Endothelial cell of umbilical vein (primary cell): Measurements from ENCODE around the gene SELENOH. TPM values are rescaled to one million over a fixed set of nuclear protein-coding genes. Genes with fewer than 3 reads are reported as not detected.
A peak's percentile ranks its signal among the peaks of the same experiment; 100 is the strongest.

Experiments
- BruUV-seq: library from RNA; stranded (reverse); fragments of 400-500 nt; replicated peaks from 2 replicates; lab custom pipeline; 2021; lab: Mats Ljungman, UMichigan
- CTCF ChIA-PET: fragments of 300-600, 350-600 bp; sonication (Branson Sonifier 250); formaldehyde crosslinking; loops from one replicate; lab custom pipeline; 2021; ENCODE audit warnings: antibody characterized with exemption, inconsistent platforms; lab: Charles Lee
- POLR2A ChIA-PET: fragments of 300-600, 350-600 bp; sonication (Branson Sonifier 250); formaldehyde crosslinking; loops from one replicate; lab custom pipeline; 2021; ENCODE audit warnings: antibody characterized with exemption, inconsistent platforms; lab: Charles Lee
- DNase-seq: peaks from one replicate; pipeline ENCODE4 v3.0.0-alpha.2; 2011; ENCODE audit warnings: low read depth, low spot score
- FAIRE-seq: peaks from 2 replicates; lab custom pipeline; 2011; peaks lifted over from hg19 to GRCh38; lab: Jason Lieb, UNC
- H2AFZ ChIP-seq: 2 replicates; pipeline ENCODE4 v1.6.0; 2012; ENCODE audit warnings: low read depth, low read length, control low read depth, inconsistent platforms
- H3K27ac ChIP-seq: 2 replicates; pipeline ENCODE4 v1.5.1; 2011; ENCODE audit warnings: low read depth, mild to moderate bottlenecking, control low read depth, low read length, moderate library complexity; ENCODE audit not compliant: insufficient read depth
- H3K27me3 ChIP-seq, 2 experiments: 2 replicates each; pipeline versions ENCODE4 v1.6.0 to v1.6.1; 2011; ENCODE audit warnings: low read length in 2 of 2, mixed read lengths in 1 of 2; ENCODE audit not compliant: control insufficient read depth in 2 of 2, insufficient read depth in 2 of 2
- H3K36me3 ChIP-seq, 2 experiments: 2 replicates in 1 of 2; 3 replicates in 1 of 2; pipeline ENCODE4 v1.5.1; 2011; ENCODE audit warnings: low read length in 2 of 2, mild to moderate bottlenecking in 1 of 2, moderate library complexity in 1 of 2; ENCODE audit not compliant: control insufficient read depth in 2 of 2, insufficient read depth in 2 of 2; ENCODE audit errors: extremely low read depth in 1 of 2
- H3K4me1 ChIP-seq: 3 replicates; pipeline ENCODE4 v1.5.1; 2011; ENCODE audit warnings: mild to moderate bottlenecking, low read length; ENCODE audit not compliant: control insufficient read depth, insufficient read depth; ENCODE audit errors: extremely low read depth
- H3K4me2 ChIP-seq: 2 replicates; pipeline ENCODE4 v1.6.1; 2011; ENCODE audit warnings: low read length, control low read depth, mixed read lengths; ENCODE audit not compliant: insufficient read depth
- H3K4me3 ChIP-seq, 3 experiments: fragments of 200-600 bp in 1 of 3; sonication (generic), shearing (Covaris generic) in 1 of 3; replicated peaks in 1 of 3; 2 replicates each; pipeline ENCODE4 v1.5.1; 2011 to 2016; ENCODE audit warnings: control low read depth in 3 of 3, low read length in 3 of 3, mild to moderate bottlenecking in 2 of 3, inconsistent platforms in 1 of 3, low read depth in 1 of 3, moderate library complexity in 1 of 3; ENCODE audit not compliant: insufficient read depth in 1 of 3
- H3K79me2 ChIP-seq: 2 replicates; pipeline ENCODE4 v1.6.0; 2012; ENCODE audit warnings: low read length, inconsistent platforms; ENCODE audit not compliant: control insufficient read depth, insufficient read depth
- H3K9ac ChIP-seq: replicated peaks from 2 replicates; pipeline ENCODE3; 2011; ENCODE audit warnings: low read length, control low read depth; ENCODE audit not compliant: insufficient read depth; ENCODE audit errors: extremely low read depth
- H3K9me1 ChIP-seq: replicated peaks from 3 replicates; pipeline ENCODE4 v1.6.0; 2011; ENCODE audit warnings: mild to moderate bottlenecking, low read length; ENCODE audit not compliant: control insufficient read depth, insufficient read depth; ENCODE audit errors: extremely low read depth
- H3K9me3 ChIP-seq: replicated peaks from 2 replicates; pipeline ENCODE4 v1.5.1; 2012; ENCODE audit warnings: low read length, inconsistent platforms; ENCODE audit not compliant: control insufficient read depth, insufficient read depth
- H4K20me1 ChIP-seq: replicated peaks from 2 replicates; pipeline ENCODE3; 2011; ENCODE audit warnings: mild to moderate bottlenecking, low read length; ENCODE audit not compliant: control insufficient read depth, insufficient read depth; ENCODE audit errors: extremely low read depth
- CTCF ChIP-seq, 2 donors: IDR thresholded peaks; 1 replicate in 1 of 2; 2 replicates in 1 of 2; pipeline ENCODE4 v1.5.1; 2011; ENCODE audit warnings: low read length in 2 of 2, mild to moderate bottlenecking in 2 of 2, moderate library complexity in 2 of 2, control low read depth in 1 of 2, inconsistent platforms in 1 of 2, low read depth in 1 of 2; ENCODE audit not compliant: insufficient read depth in 1 of 2; ENCODE audit errors: extremely low read depth in 1 of 2
- EZH2 ChIP-seq: IDR thresholded peaks from 2 replicates; pipeline ENCODE4 v1.6.1; 2012; ENCODE audit warnings: borderline replicate concordance, low read depth, mild to moderate bottlenecking, moderate library complexity, low read length, inconsistent platforms; ENCODE audit not compliant: severe bottlenecking
- FOS ChIP-seq: IDR thresholded peaks from 2 replicates; pipeline ENCODE4 v1.6.1; 2011; ENCODE audit warnings: mild to moderate bottlenecking, low read length, moderate library complexity, borderline replicate concordance; ENCODE audit not compliant: insufficient read depth
- GATA2 ChIP-seq: IDR thresholded peaks from 2 replicates; pipeline ENCODE4 v1.7.0; 2011; ENCODE audit warnings: low read depth, mild to moderate bottlenecking, moderate library complexity, mixed read lengths, low read length; ENCODE audit not compliant: insufficient read length, insufficient read depth
- JUN ChIP-seq: IDR thresholded peaks from 2 replicates; pipeline ENCODE4 v1.6.1; 2011; ENCODE audit warnings: borderline replicate concordance, low read depth; ENCODE audit not compliant: insufficient read length, insufficient read depth
- MAX ChIP-seq: IDR thresholded peaks from 2 replicates; pipeline ENCODE4 v1.6.1; 2011; ENCODE audit not compliant: insufficient read depth, insufficient read length
- MYC ChIP-seq: IDR thresholded peaks from one replicate; pipeline ENCODE4 v1.6.1; 2011; ENCODE audit warnings: mild to moderate bottlenecking, low read depth, low read length
- POLR2A ChIP-seq: IDR thresholded peaks from 2 replicates; pipeline ENCODE4 v1.6.1; 2012; ENCODE audit warnings: low read depth, mild to moderate bottlenecking, control low read depth, low read length
- POLR2AphosphoS5 ChIP-seq: IDR thresholded peaks from 2 replicates; pipeline ENCODE4 v1.6.1; 2012; ENCODE audit warnings: low read depth, mild to moderate bottlenecking, control low read depth, low read length, moderate library complexity; ENCODE audit not compliant: insufficient read depth
- dilution Hi-C: fragments of 300-500 bp; cut with MboI; formaldehyde crosslinking; loops from one replicate; pipeline ENCODE4 v1.15.0; 2019; ENCODE audit warnings: low sequenced_read_pairs; ENCODE audit not compliant: extremely low pct_ligation_motif_present
- intact Hi-C: fragments of 100-400 bp; cut with micrococcal nuclease; formaldehyde crosslinking; loops from one replicate; pipeline ENCODE4 v1.10.0; 2022
- polyA plus RNA-seq, 4 experiments: library from polyadenylated mRNA; depleted of rRNA in 3 of 4; stranded (reverse) in 3 of 4; unstranded in 1 of 4; fragments of >200 nt; gene quantifications; 2 replicates each; pipeline versions ENCODE4 v1.2.1 to v1.2.3, GENCODE V29; 2011 to 2012; ENCODE audit warnings: missing spikeins in 1 of 4
- total RNA-seq: library from RNA; stranded (reverse); gene quantifications from 2 replicates; pipeline ENCODE4 v1.2.3, GENCODE V29; 2021

Gene SELENOH
- total and polyA plus RNA-seq, 2 donors (not counting 3 experiments of a cell fraction or from before 2014, with no cell fraction given), result 161 to 247 TPM

DNA sequence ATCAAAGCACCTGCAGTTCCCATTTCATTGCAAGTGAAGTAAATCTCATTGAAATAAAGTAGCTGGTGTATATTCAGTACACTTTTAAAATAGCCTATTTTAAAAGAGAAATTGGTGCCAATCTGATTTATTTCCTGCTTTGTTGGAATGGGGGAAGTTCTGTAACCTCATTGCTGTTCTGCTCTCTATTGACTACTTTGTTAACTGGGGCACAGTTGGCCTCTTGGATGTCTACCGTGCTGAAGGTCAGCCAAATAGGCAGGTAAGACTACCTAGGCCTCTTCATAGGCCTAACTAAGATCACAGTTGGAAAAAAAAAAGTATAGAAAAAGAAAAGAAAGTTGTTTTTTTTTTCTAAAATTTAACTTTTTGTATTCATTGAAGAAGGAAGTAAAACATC lies 29.5 kb downstream of the SELENOH start:
- ChIA-PET POLR2A (interaction anchor here (0.7 to 1.0 kb wide), 2 partner anchors 9 kb away, joined by 3 read pairs; partner anchors contain the start of gene CTNND1), CTCF (interaction anchor here (1.0 to 3.2 kb wide), 6 partner anchors 10 to 753 kb away, joined by 3 to 41 read pairs (median 6); partner anchors contain the start of genes BTBD18 and CTNND1)
- intact Hi-C loops (no loop called here), dilution Hi-C loops (no loop called here)
- H3K9ac ChIP-seq, result no peak overlapping the region
- no peaks in the 10 kb centered on the region for H3K9me1 ChIP-seq
- H3K36me3 ChIP-seq, result peaks cover 0 to 3% of the 10 kb centered on the region in 2 experiments
- H3K27ac ChIP-seq, result no peak overlapping the region
- H3K4me3 ChIP-seq, result no peak overlapping the region
- no peak for DNase-seq
- H3K79me2 ChIP-seq, result peaks cover 96% of the 10 kb centered on the region
- H3K4me1 ChIP-seq, result peaks cover 46% of the 10 kb centered on the region
- peak overlapping the region; percentile 51 for H3K4me2 ChIP-seq
- H4K20me1 ChIP-seq, result peaks cover 10% of the 10 kb centered on the region
- no peak overlapping the region for H2AFZ ChIP-seq
- no peaks in the 10 kb centered on the region for H3K27me3 ChIP-seq
- no peaks in the 10 kb centered on the region for H3K9me3 ChIP-seq
- TF ChIP-seq MYC (no peak), POLR2AphosphoS5 (no peak), POLR2A (no peak), JUN (no peak), FOS (no peak), EZH2 (no peak), CTCF (IDR thresholded peaks at IDR 0.05; ENCODE audit: extremely low read depth in 1 of 2, insufficient read depth in 1 of 2, low read depth in 1 of 2, low read length in 2 of 2) (no peak), MAX (no peak), GATA2 (no peak)
- no peak for FAIRE-seq
- no TSS peak for BruUV-seq
